B cell (primary cell): ENCODE measurements around the gene EDNRB. TPM values are rescaled to one million over a fixed set of nuclear protein-coding genes. Genes with fewer than 3 reads are reported as not detected.

ENCODE experiments used
- ATAC-seq: fragments of 200-7000 bp; cut with Tn5 transposase; one replicate; pipeline ENCODE4 v1.10.0; 2021; ENCODE audit warnings: low read depth, mild to moderate bottlenecking, moderate number of reproducible peaks, moderate library complexity
- CTCF ChIA-PET: fragments of 350-600 bp; sonication (Branson Sonifier 250); formaldehyde crosslinking; loops from one replicate; lab custom pipeline; 2021; ENCODE audit warnings: antibody characterized with exemption, inconsistent platforms; lab: Charles Lee
- POLR2A ChIA-PET: fragments of 350-600 bp; sonication (Branson Sonifier 250); formaldehyde crosslinking; loops from one replicate; lab custom pipeline; 2021; ENCODE audit warnings: antibody characterized with exemption; lab: Charles Lee
- DNase-seq: peaks from one replicate; pipeline ENCODE4 v3.0.0; 2013
- H2AFZ ChIP-seq: 2 replicates; pipeline ENCODE4 v1.6.1; 2012; ENCODE audit warnings: mild to moderate bottlenecking, low read depth, low read length; ENCODE audit not compliant: insufficient read depth, poor library complexity, severe bottlenecking
- H3K27ac ChIP-seq, 2 donors: 1 replicate in 1 of 2; 2 replicates in 1 of 2; pipeline ENCODE4 v1.5.1; 2012 to 2013; ENCODE audit warnings: low read length in 2 of 2, mild to moderate bottlenecking in 2 of 2, moderate library complexity in 1 of 2
- H3K27me3 ChIP-seq, 4 experiments: fragments of 200-600 bp in 1 of 4; sonication (generic) in 1 of 4; replicated peaks in 1 of 4; 1 replicate in 2 of 4; 2 replicates in 2 of 4; pipeline versions ENCODE4 v1.6.1 to v1.7.0; 2013 to 2016; ENCODE audit warnings: low read length in 3 of 4, mild to moderate bottlenecking in 2 of 4, mixed read lengths in 1 of 4, moderate library complexity in 1 of 4; ENCODE audit not compliant: insufficient read depth in 4 of 4, control insufficient read depth in 3 of 4; ENCODE audit errors: control extremely low read depth in 1 of 4
- H3K36me3 ChIP-seq, 2 experiments: replicated peaks in 1 of 2; 1 replicate in 1 of 2; 2 replicates in 1 of 2; pipeline versions ENCODE4 v1.6.1 to v1.7.1; 2013; ENCODE audit warnings: low read length in 1 of 2; ENCODE audit not compliant: insufficient read depth in 2 of 2, control insufficient read depth in 1 of 2; ENCODE audit errors: control extremely low read depth in 1 of 2, extremely low read depth in 1 of 2
- H3K4me1 ChIP-seq, 2 donors: fragments of 200-600 bp in 1 of 2; sonication (generic) in 1 of 2; 1 replicate in 1 of 2; 2 replicates in 1 of 2; pipeline versions ENCODE4 v1.5.1 to v1.6.1; 2013 to 2017; ENCODE audit warnings: low read length in 2 of 2; ENCODE audit not compliant: control insufficient read depth in 2 of 2, insufficient read depth in 2 of 2
- H3K4me2 ChIP-seq: replicated peaks from 2 replicates; pipeline ENCODE3; 2012; ENCODE audit warnings: mild to moderate bottlenecking, low read depth, low read length; ENCODE audit not compliant: poor library complexity, severe bottlenecking
- H3K4me3 ChIP-seq, 5 experiments: fragments of 200-600 bp in 1 of 5; sonication (generic) in 1 of 5; 1 replicate in 3 of 5; 2 replicates in 2 of 5; pipeline versions ENCODE4 v1.5.1 to v1.7.0; 2011 to 2016; ENCODE audit warnings: low read length in 4 of 5, mild to moderate bottlenecking in 4 of 5, low read depth in 2 of 5, control low read depth in 1 of 5, moderate library complexity in 1 of 5; ENCODE audit not compliant: insufficient read depth in 1 of 5; ENCODE audit errors: control extremely low read depth in 1 of 5, extremely low read depth in 1 of 5
- H3K79me2 ChIP-seq: fragments of 200-600 bp; sonication (generic); one replicate; pipeline ENCODE4 v1.6.0; 2016; ENCODE audit warnings: low read length; ENCODE audit not compliant: control insufficient read depth, insufficient read depth
- H3K9ac ChIP-seq: fragments of 200-600 bp; sonication (generic); 2 replicates; pipeline ENCODE4 v1.6.1; 2017; ENCODE audit warnings: mild to moderate bottlenecking, low read length, moderate library complexity
- H3K9me3 ChIP-seq, 3 donors: one replicate each; pipeline versions ENCODE4 v1.6.1 to v1.7.1; 2013; ENCODE audit warnings: low read length in 2 of 3; ENCODE audit not compliant: control insufficient read depth in 2 of 3, insufficient read depth in 1 of 3; ENCODE audit errors: control extremely low read depth in 1 of 3
- H4K20me1 ChIP-seq: 2 replicates; pipeline ENCODE4 v1.6.0; 2012; ENCODE audit warnings: mild to moderate bottlenecking, low read length; ENCODE audit not compliant: insufficient read depth, control insufficient read depth, poor library complexity, severe bottlenecking
- H3K27ac Mint-ChIP-seq: one replicate; pipeline ENCODE4 v1.8.0; 2021; ENCODE audit warnings: mixed read lengths
- H3K27me3 Mint-ChIP-seq: one replicate; pipeline ENCODE4 v1.8.0; 2021; ENCODE audit warnings: mixed read lengths
- H3K4me1 Mint-ChIP-seq: one replicate; pipeline ENCODE4 v1.8.0; 2021; ENCODE audit warnings: mixed read lengths
- H3K4me3 Mint-ChIP-seq: one replicate; pipeline ENCODE4 v1.8.0; 2021; ENCODE audit warnings: mixed read lengths
- H3K9me3 Mint-ChIP-seq: one replicate; pipeline ENCODE4 v1.8.0; 2022; ENCODE audit warnings: mixed read lengths; ENCODE audit not compliant: insufficient read depth
- EZH2 ChIP-seq: IDR thresholded peaks from 2 replicates; pipeline ENCODE4 v1.6.1; 2012; ENCODE audit warnings: borderline replicate concordance, low read depth, mild to moderate bottlenecking, moderate library complexity, low read length; ENCODE audit not compliant: insufficient read depth, poor library complexity, severe bottlenecking
- WGBS: methylation state at CpG from one replicate; pipeline ENCODE4 v1.1.5; 2013; ENCODE audit warnings: missing lambda C conversion rate; ENCODE audit not compliant: insufficient coverage; 5-methylcytosine and 5-hydroxymethylcytosine counted together
- intact Hi-C: fragments of 100-400 bp; cut with micrococcal nuclease; formaldehyde crosslinking; loops from one replicate; pipeline ENCODE4 v1.10.0; 2022
- polyA plus RNA-seq: library from polyadenylated mRNA; depleted of rRNA; stranded (reverse); fragments of >200 nt; gene quantifications from 2 replicates; pipeline ENCODE4 v1.2.3, GENCODE V29; 2012
- total RNA-seq, 2 donors: library from RNA; stranded (reverse); fragments of 120-200 nt in 1 of 2; gene quantifications; 1 replicate in 1 of 2; 2 replicates in 1 of 2; pipeline versions ENCODE4 v1.2.3 to v1.2.4, GENCODE V29; 2013 to 2022
- TF ChIP-seq, protein P1 (sequence below): fragments of 200-600 bp; IDR thresholded peaks from one replicate; pipeline ENCODE4 v1.8.0; 2022; ENCODE audit warnings: antibody characterized with exemption, mild to moderate bottlenecking

The EDNRB gene
- total and polyA plus RNA-seq, 2 donors (not counting 1 experiment from before 2014, with no cell fraction given): not detected

GRCh38 chr13:77911751-77912150 is 6.9 kb downstream of the EDNRB start:
- TF ChIP-seq, protein P1, sequence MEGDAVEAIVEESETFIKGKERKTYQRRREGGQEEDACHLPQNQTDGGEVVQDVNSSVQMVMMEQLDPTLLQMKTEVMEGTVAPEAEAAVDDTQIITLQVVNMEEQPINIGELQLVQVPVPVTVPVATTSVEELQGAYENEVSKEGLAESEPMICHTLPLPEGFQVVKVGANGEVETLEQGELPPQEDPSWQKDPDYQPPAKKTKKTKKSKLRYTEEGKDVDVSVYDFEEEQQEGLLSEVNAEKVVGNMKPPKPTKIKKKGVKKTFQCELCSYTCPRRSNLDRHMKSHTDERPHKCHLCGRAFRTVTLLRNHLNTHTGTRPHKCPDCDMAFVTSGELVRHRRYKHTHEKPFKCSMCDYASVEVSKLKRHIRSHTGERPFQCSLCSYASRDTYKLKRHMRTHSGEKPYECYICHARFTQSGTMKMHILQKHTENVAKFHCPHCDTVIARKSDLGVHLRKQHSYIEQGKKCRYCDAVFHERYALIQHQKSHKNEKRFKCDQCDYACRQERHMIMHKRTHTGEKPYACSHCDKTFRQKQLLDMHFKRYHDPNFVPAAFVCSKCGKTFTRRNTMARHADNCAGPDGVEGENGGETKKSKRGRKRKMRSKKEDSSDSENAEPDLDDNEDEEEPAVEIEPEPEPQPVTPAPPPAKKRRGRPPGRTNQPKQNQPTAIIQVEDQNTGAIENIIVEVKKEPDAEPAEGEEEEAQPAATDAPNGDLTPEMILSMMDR: no peak
- TF ChIP-seq EZH2: no peak
- Histone ChIP-seq H3K27me3 (no peaks in the 10 kb centered on the region), H3K4me3 (no peak overlapping the region), H3K4me2 (no peak overlapping the region), H3K79me2 (no peaks in the 10 kb centered on the region), H3K9me3 (no peaks in the 10 kb centered on the region), H3K9ac (no peak overlapping the region), H2AFZ (no peak overlapping the region), H3K36me3 (no peaks in the 10 kb centered on the region), H3K4me1 (no peaks in the 10 kb centered on the region), H3K27ac (no peak overlapping the region), H4K20me1 (no peaks in the 10 kb centered on the region)
- Mint-ChIP-seq H3K9me3 (no peaks in the 10 kb centered on the region), H3K4me1 (no peaks in the 10 kb centered on the region), H3K4me3 (no peak overlapping the region), H3K27me3 (peaks cover 12% of the 10 kb centered on the region), H3K27ac (no peak overlapping the region)
- intact Hi-C loops: no loop called here
- ATAC-seq (no peak), DNase-seq (no peak)
- no CpG with 5 or more reads among the region's 1 CpG for WGBS
- ChIA-PET POLR2A (no interaction called here), CTCF (no interaction called here)

DNA sequence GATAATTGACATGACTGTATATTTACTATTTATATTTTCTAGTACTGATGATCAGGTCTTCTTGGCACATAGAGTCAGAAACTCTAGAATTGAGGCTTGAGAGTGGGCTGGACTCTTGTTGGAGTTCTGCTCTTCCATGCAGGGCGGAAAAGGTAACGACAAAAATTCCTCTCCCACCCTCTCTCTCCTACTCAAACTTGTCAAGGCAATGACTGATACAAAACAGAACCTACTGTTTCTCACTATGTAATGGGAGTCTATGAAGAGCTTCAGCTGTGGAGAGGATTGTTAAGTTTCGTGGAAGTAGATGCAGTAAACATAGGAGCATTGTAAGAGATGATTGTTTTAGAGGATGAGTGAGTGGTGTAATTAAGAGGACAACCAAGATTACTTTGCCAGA is 8.8 kb downstream of the EDNRB start:
- H2AFZ ChIP-seq: no peak overlapping the region
- no peak for DNase-seq
- no peaks in the 10 kb centered on the region for H3K9me3 ChIP-seq
- no peak for TF ChIP-seq EZH2
- TF ChIP-seq, protein P1: no peak
- ATAC-seq: no peak
- H3K4me3 ChIP-seq: no peak overlapping the region
- no peak overlapping the region for H3K27ac ChIP-seq
- ChIA-PET POLR2A (no interaction called here), CTCF (no interaction called here)
- H3K27me3 ChIP-seq: no peaks in the 10 kb centered on the region
- no CpG with 5 or more reads among the region's 3 CpGs for WGBS
- H3K27me3 Mint-ChIP-seq: peaks cover 4% of the 10 kb centered on the region
- no peak overlapping the region for H3K9ac ChIP-seq
- H3K36me3 ChIP-seq: no peaks in the 10 kb centered on the region
- no peaks in the 10 kb centered on the region for H3K9me3 Mint-ChIP-seq
- no peaks in the 10 kb centered on the region for H4K20me1 ChIP-seq
- no peak overlapping the region for H3K27ac Mint-ChIP-seq
- no peak overlapping the region for H3K4me3 Mint-ChIP-seq
- no peaks in the 10 kb centered on the region for H3K4me1 ChIP-seq
- H3K79me2 ChIP-seq: no peaks in the 10 kb centered on the region
- intact Hi-C loops: no loop called here
- no peak overlapping the region for H3K4me2 ChIP-seq
- H3K4me1 Mint-ChIP-seq: no peaks in the 10 kb centered on the region
